Activated naive CD4-positive, alpha-beta T cell treated with anti-CD3 and anti-CD28 coated beads, Interleukin-2, amount 10 ng/mL, durations not matched to agents 7 days and 5 days (primary cell): ENCODE data around the gene ADAMTS2.
A peak's percentile ranks its signal among the peaks of the same experiment; 100 is the strongest.

Experiments
- CTCF ChIA-PET: fragments of 350-600 bp; sonication (Branson Sonifier 250); formaldehyde crosslinking; loops from one replicate; lab custom pipeline; 2021; ENCODE audit warnings: antibody characterized with exemption; lab: Charles Lee
- DNase-seq: peaks from one replicate; pipeline ENCODE4 v3.0.0-alpha.2; 2020
- H3K27ac Mint-ChIP-seq: one replicate; pipeline ENCODE4 v1.8.0; 2021; ENCODE audit warnings: mild to moderate bottlenecking, moderate library complexity, mixed read lengths
- H3K27me3 Mint-ChIP-seq: one replicate; pipeline ENCODE4 v1.8.0; 2021; ENCODE audit warnings: mild to moderate bottlenecking, mixed read lengths
- H3K36me3 Mint-ChIP-seq: one replicate; pipeline ENCODE4 v1.8.0; 2021; ENCODE audit warnings: mixed read lengths
- H3K4me1 Mint-ChIP-seq: one replicate; pipeline ENCODE4 v1.8.0; 2021; ENCODE audit warnings: mixed read lengths
- H3K4me3 Mint-ChIP-seq: one replicate; pipeline ENCODE4 v1.8.0; 2021; ENCODE audit warnings: mild to moderate bottlenecking, moderate library complexity, mixed read lengths
- H3K9me3 Mint-ChIP-seq: one replicate; pipeline ENCODE4 v1.8.0; 2021; ENCODE audit warnings: mixed read lengths

The ADAMTS2 gene

GRCh38 chr5:179181988-179182387 is 163.3 kb downstream of the ADAMTS2 start:
- no peak overlapping the region for H3K4me3 Mint-ChIP-seq
- H3K27ac Mint-ChIP-seq, result no peak overlapping the region
- H3K9me3 Mint-ChIP-seq, result no peaks in the 10 kb centered on the region

GRCh38 chr5:179180921-179181645 is 164.2 kb downstream of the ADAMTS2 start:
- Mint-ChIP-seq H3K27me3 (peaks cover 19% of the 10 kb centered on the region), H3K4me1 (no peaks in the 10 kb centered on the region)
- CTCF ChIA-PET, result no interaction called here

More at GRCh38 chr5:179181988-179182387, 163.3 kb downstream of the ADAMTS2 start:
- CTCF ChIA-PET, result interaction anchor here (1.2 kb wide), 1 partner anchor 14 kb away, joined by 3 read pairs; no protein-coding TSS in a partner anchor
- Mint-ChIP-seq H3K4me1 (no peaks in the 10 kb centered on the region), H3K27me3 (peaks cover 16% of the 10 kb centered on the region), H3K36me3 (no peaks in the 10 kb centered on the region)
- no peak for DNase-seq

GRCh38 chr5:179180061-179180610 is 165.1 kb downstream of the ADAMTS2 start:
- CTCF ChIA-PET, result no interaction called here
- Mint-ChIP-seq H3K9me3 (no peaks in the 10 kb centered on the region), H3K27ac (no peak overlapping the region), H3K36me3 (no peaks in the 10 kb centered on the region), H3K27me3 (peaks cover 19% of the 10 kb centered on the region), H3K4me1 (no peaks in the 10 kb centered on the region), H3K4me3 (no peak overlapping the region)
- DNase-seq, result no peak

More at GRCh38 chr5:179180921-179181645, 164.2 kb downstream of the ADAMTS2 start:
- no peaks in the 10 kb centered on the region for H3K36me3 Mint-ChIP-seq
- H3K27ac Mint-ChIP-seq, result no peak overlapping the region
- DNase-seq, result no peak
- H3K9me3 Mint-ChIP-seq, result no peaks in the 10 kb centered on the region
- no peak overlapping the region for H3K4me3 Mint-ChIP-seq

GRCh38 chr5:179177711-179178575 is 167.3 kb downstream of the ADAMTS2 start:
- no peaks in the 10 kb centered on the region for H3K9me3 Mint-ChIP-seq
- no peaks in the 10 kb centered on the region for H3K36me3 Mint-ChIP-seq
- H3K27ac Mint-ChIP-seq, result no peak overlapping the region
- DNase-seq, result no peak
- H3K4me1 Mint-ChIP-seq, result no peaks in the 10 kb centered on the region
- H3K4me3 Mint-ChIP-seq, result no peak overlapping the region
- H3K27me3 Mint-ChIP-seq, result peaks cover 19% of the 10 kb centered on the region
- CTCF ChIA-PET, result no interaction called here

- peaks cover 17% of the 10 kb centered on the region for H3K27me3 Mint-ChIP-seq
- no peak overlapping the region for H3K4me3 Mint-ChIP-seq
- DNase-seq, result no peak
- no peaks in the 10 kb centered on the region for H3K9me3 Mint-ChIP-seq
- CTCF ChIA-PET, result interaction anchor here (1.1 kb wide), 1 partner anchor 317 kb away, joined by 3 read pairs; no protein-coding TSS in a partner anchor
- H3K36me3 Mint-ChIP-seq, result no peaks in the 10 kb centered on the region
- no peak overlapping the region for H3K27ac Mint-ChIP-seq
- no peaks in the 10 kb centered on the region for H3K4me1 Mint-ChIP-seq
Observed at GRCh38 chr5:179176571-179177230, 168.6 kb downstream of the ADAMTS2 start.

GRCh38 chr5:179176166-179176565 is 169.1 kb downstream of the ADAMTS2 start:
- H3K9me3 Mint-ChIP-seq, result no peaks in the 10 kb centered on the region
- H3K27me3 Mint-ChIP-seq, result peaks cover 15% of the 10 kb centered on the region
- no peak overlapping the region for H3K27ac Mint-ChIP-seq
- DNase-seq, result no peak
- no peaks in the 10 kb centered on the region for H3K36me3 Mint-ChIP-seq
- H3K4me3 Mint-ChIP-seq, result no peak overlapping the region
- CTCF ChIA-PET, result interaction anchor here (1.1 kb wide), 1 partner anchor 317 kb away, joined by 3 read pairs; no protein-coding TSS in a partner anchor
- no peaks in the 10 kb centered on the region for H3K4me1 Mint-ChIP-seq

GRCh38 chr5:179171816-179172745 is 173.2 kb downstream of the ADAMTS2 start:
- Mint-ChIP-seq H3K9me3 (peaks cover 5% of the 10 kb centered on the region), H3K27ac (no peak overlapping the region), H3K36me3 (no peaks in the 10 kb centered on the region), H3K27me3 (peaks cover 8% of the 10 kb centered on the region), H3K4me1 (peaks cover 3% of the 10 kb centered on the region), H3K4me3 (no peak overlapping the region)
- CTCF ChIA-PET, result no interaction called here
- no peak for DNase-seq

GRCh38 chr5:179171251-179171815 is 173.9 kb downstream of the ADAMTS2 start:
- no peak for DNase-seq
- Mint-ChIP-seq H3K27me3 (peaks cover 6% of the 10 kb centered on the region), H3K27ac (no peak overlapping the region), H3K36me3 (no peaks in the 10 kb centered on the region), H3K4me1 (peaks cover 3% of the 10 kb centered on the region), H3K9me3 (peaks cover 5% of the 10 kb centered on the region), H3K4me3 (no peak overlapping the region)
- CTCF ChIA-PET, result no interaction called here

GRCh38 chr5:179170606-179171005 is 174.7 kb downstream of the ADAMTS2 start:
- no peak for DNase-seq
- no peak overlapping the region for H3K27ac Mint-ChIP-seq
- H3K27me3 Mint-ChIP-seq, result peaks cover 9% of the 10 kb centered on the region
- H3K36me3 Mint-ChIP-seq, result no peaks in the 10 kb centered on the region
- peaks cover 5% of the 10 kb centered on the region for H3K9me3 Mint-ChIP-seq
- H3K4me3 Mint-ChIP-seq, result no peak overlapping the region
- H3K4me1 Mint-ChIP-seq, result peaks cover 3% of the 10 kb centered on the region
- CTCF ChIA-PET, result no interaction called here

- Mint-ChIP-seq H3K27ac (no peak overlapping the region), H3K4me1 (peaks cover 3% of the 10 kb centered on the region), H3K4me3 (no peak overlapping the region), H3K9me3 (peaks cover 5% of the 10 kb centered on the region), H3K27me3 (peaks cover 9% of the 10 kb centered on the region), H3K36me3 (no peaks in the 10 kb centered on the region)
- no peak for DNase-seq
- CTCF ChIA-PET, result interaction anchor here (0.7 kb wide), 1 partner anchor 324 kb away, joined by 3 read pairs; no protein-coding TSS in a partner anchor
Observed at GRCh38 chr5:179169836-179170235, 175.4 kb downstream of the ADAMTS2 start.

- CTCF ChIA-PET, result no interaction called here
- Mint-ChIP-seq H3K36me3 (no peaks in the 10 kb centered on the region), H3K27ac (no peak overlapping the region), H3K4me1 (peaks cover 3% of the 10 kb centered on the region), H3K27me3 (peaks cover 9% of the 10 kb centered on the region), H3K4me3 (no peak overlapping the region), H3K9me3 (peaks cover 5% of the 10 kb centered on the region)
- DNase-seq, result peak; percentile 11
Observed at GRCh38 chr5:179168664-179169063, 176.6 kb downstream of the ADAMTS2 start.

GRCh38 chr5:179167871-179168451 is 177.3 kb downstream of the ADAMTS2 start:
- Mint-ChIP-seq H3K27me3 (peaks cover 9% of the 10 kb centered on the region), H3K27ac (no peak overlapping the region), H3K4me3 (no peak overlapping the region), H3K4me1 (peaks cover 3% of the 10 kb centered on the region), H3K36me3 (no peaks in the 10 kb centered on the region), H3K9me3 (peaks cover 5% of the 10 kb centered on the region)
- DNase-seq, result peak; percentile 18
- CTCF ChIA-PET, result interaction anchor here (0.8 to 2.1 kb wide), 3 partner anchors 15 to 326 kb away, joined by 3 to 11 read pairs (median 3); no protein-coding TSS in a partner anchor
